SK-N-SH (cell line): Measurements from ENCODE around the gene EXOC5.

Source experiments
- CTCF ChIP-seq: fragments of 200-600 bp; sonication (generic); IDR thresholded peaks from 2 replicates; pipeline ENCODE4 v1.6.1; 2017; ENCODE audit warnings: antibody characterized with exemption, mild to moderate bottlenecking, moderate library complexity
- FOXJ3 ChIP-seq: sonication (generic); formaldehyde crosslinking; IDR thresholded peaks from 2 replicates; pipeline ENCODE4 v1.5.1; 2020; ENCODE audit warnings: mild to moderate bottlenecking, missing genetic modification reagents
- NFIC ChIP-seq: IDR thresholded peaks from 2 replicates; pipeline ENCODE4 v1.4.0; 2012; ENCODE audit warnings: borderline replicate concordance
- RAD21 ChIP-seq: IDR thresholded peaks from 2 replicates; pipeline ENCODE4 v1.6.1; 2012; ENCODE audit warnings: mild to moderate bottlenecking, low read length
- RFX5 ChIP-seq: IDR thresholded peaks from 2 replicates; pipeline ENCODE4 v1.6.1; 2012; ENCODE audit warnings: mild to moderate bottlenecking, improper control_type of control experiment, low read length
- TAF1 ChIP-seq: IDR thresholded peaks from 2 replicates; pipeline ENCODE4 v1.6.1; 2012; ENCODE audit warnings: low read depth, mild to moderate bottlenecking, low read length, moderate library complexity, borderline replicate concordance
- TF ChIP-seq, protein P1 (sequence below): IDR thresholded peaks from 2 replicates; pipeline ENCODE4 v1.4.0; 2012; ENCODE audit warnings: low read depth, borderline replicate concordance

DNA sequence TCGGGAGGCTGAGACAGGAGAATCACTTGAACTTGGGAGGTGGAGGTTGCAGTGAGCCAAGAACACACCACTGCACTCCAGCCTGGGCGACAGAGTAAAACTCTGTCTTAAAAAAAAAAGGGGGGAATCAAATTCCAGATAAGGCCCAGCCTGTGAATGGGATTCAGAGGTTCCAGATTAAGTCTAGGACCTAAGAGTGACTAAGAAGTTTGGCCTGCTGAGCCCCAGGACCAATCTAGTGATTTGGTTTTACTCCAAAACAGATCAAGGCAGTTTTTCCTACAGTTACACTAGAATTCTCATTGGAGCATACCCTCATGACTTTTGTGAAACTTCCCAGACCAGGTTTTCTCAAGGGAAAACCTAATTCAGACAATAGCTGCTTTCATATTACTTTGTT lies 22.8 kb downstream of the EXOC5 start:
- no peak for TF ChIP-seq CTCF
- no peak for TF ChIP-seq RFX5
- TF ChIP-seq, protein P1, sequence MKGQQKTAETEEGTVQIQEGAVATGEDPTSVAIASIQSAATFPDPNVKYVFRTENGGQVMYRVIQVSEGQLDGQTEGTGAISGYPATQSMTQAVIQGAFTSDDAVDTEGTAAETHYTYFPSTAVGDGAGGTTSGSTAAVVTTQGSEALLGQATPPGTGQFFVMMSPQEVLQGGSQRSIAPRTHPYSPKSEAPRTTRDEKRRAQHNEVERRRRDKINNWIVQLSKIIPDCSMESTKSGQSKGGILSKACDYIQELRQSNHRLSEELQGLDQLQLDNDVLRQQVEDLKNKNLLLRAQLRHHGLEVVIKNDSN, result no peak
- no peak for TF ChIP-seq FOXJ3 (CRISPR knock-in tag)
- no peak for TF ChIP-seq NFIC
- TF ChIP-seq TAF1, result no peak
- TF ChIP-seq RAD21, result no peak
